Smooth muscle cell (in vitro differentiated cells): ENCODE data around the gene SLC5A8. TPM values are rescaled to one million over a fixed set of nuclear protein-coding genes. Genes with fewer than 3 reads are reported as not detected.

Experiments used
- DNase-seq: peaks from one replicate; lab custom pipeline; 2025; ENCODE audit not compliant: unreplicated experiment; lab: John Stamatoyannopoulos, UW
- H2AFZ ChIP-seq: fragments of 200-600 bp; sonication (generic); 2 replicates; pipeline ENCODE4 v1.6.0; 2016; ENCODE audit warnings: antibody characterized with exemption, low read depth, mild to moderate bottlenecking
- H3F3A ChIP-seq: fragments of 200-600 bp; sonication (generic); 2 replicates; pipeline ENCODE4 v1.6.0; 2017; ENCODE audit warnings: antibody characterized with exemption, low read depth
- H3K27ac ChIP-seq: fragments of 200-600 bp; sonication (generic); 2 replicates; pipeline ENCODE4 v1.5.1; 2016; ENCODE audit warnings: low read depth, mild to moderate bottlenecking
- H3K27me3 ChIP-seq: fragments of 200-600 bp; sonication (generic); 2 replicates; pipeline ENCODE4 v1.6.1; 2016; ENCODE audit warnings: low read depth, mild to moderate bottlenecking
- H3K36me3 ChIP-seq: fragments of 200-600 bp; sonication (generic); 2 replicates; pipeline ENCODE4 v1.5.1; 2016; ENCODE audit warnings: low read depth
- H3K4me1 ChIP-seq: fragments of 200-600 bp; sonication (generic); 2 replicates; pipeline ENCODE4 v1.5.1; 2016; ENCODE audit warnings: low read depth
- H3K4me2 ChIP-seq: fragments of 200-600 bp; sonication (generic); 2 replicates; pipeline ENCODE4 v1.6.0; 2016; ENCODE audit warnings: mild to moderate bottlenecking
- H3K4me3 ChIP-seq: fragments of 200-600 bp; sonication (generic); 2 replicates; pipeline ENCODE4 v1.5.1; 2016; ENCODE audit warnings: mild to moderate bottlenecking
- H3K79me2 ChIP-seq: fragments of 200-600 bp; sonication (generic); 2 replicates; pipeline ENCODE4 v1.6.0; 2016; ENCODE audit warnings: low read depth, mild to moderate bottlenecking
- H3K9ac ChIP-seq: fragments of 200-600 bp; sonication (generic); 2 replicates; pipeline ENCODE4 v1.6.0; 2016; ENCODE audit warnings: low read depth
- H3K9me3 ChIP-seq: fragments of 200-600 bp; sonication (generic); replicated peaks from 2 replicates; pipeline ENCODE4 v1.5.1; 2016; ENCODE audit warnings: low read depth
- H4K20me1 ChIP-seq: fragments of 200-600 bp; sonication (generic); 2 replicates; pipeline ENCODE4 v1.6.0; 2016; ENCODE audit warnings: low read depth
- WGBS: methylation state at CpG from one replicate; pipeline ENCODE4 v1.1.7; 2016; ENCODE audit warnings: low lambda C conversion rate; 5-methylcytosine and 5-hydroxymethylcytosine counted together
- polyA plus RNA-seq: library from polyadenylated mRNA; unstranded; fragments of >200 nt; fragmentation: Nextera tagmentation; extraction: Ambion mirVana; gene quantifications from 2 replicates; pipeline ENCODE4 v1.2.1, GENCODE V29; 2016
- total RNA-seq: library from RNA; depleted of rRNA; stranded (reverse); fragments of >200 nt; gene quantifications from 2 replicates; pipeline ENCODE4 v1.2.3, GENCODE V29; 2014
- TF ChIP-seq, protein P1 (sequence below): fragments of 200-600 bp; sonication (generic); IDR thresholded peaks from 2 replicates; pipeline ENCODE4 v1.5.1; 2017; ENCODE audit warnings: borderline replicate concordance, mild to moderate bottlenecking, antibody characterized with exemption; ENCODE audit not compliant: insufficient read depth, poor library complexity, severe bottlenecking

Gene SLC5A8
- total and polyA plus RNA-seq, 2 experiments from 2014 or later: not detected

DNA sequence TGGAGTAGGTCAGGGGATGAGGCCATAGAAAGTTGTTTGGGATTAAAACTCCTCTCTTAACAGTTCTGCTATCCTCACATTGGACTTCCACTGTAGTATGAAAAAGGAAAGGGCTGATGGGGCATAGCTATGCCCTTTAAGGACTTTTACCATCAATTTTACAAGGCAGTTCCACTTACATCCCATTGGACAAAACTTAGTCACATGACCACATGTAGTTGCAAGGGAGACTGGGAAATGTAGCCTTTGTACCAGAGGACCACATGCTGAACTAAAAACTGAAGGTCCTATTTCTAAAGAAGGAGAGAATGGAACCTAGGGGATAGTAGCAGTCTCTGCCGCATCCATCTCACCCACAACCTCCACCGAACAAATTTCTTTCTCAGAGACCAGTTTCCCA, 6.8 kb upstream of the SLC5A8 start:
- no peak overlapping the region for H3K4me3 ChIP-seq
- no peaks in the 10 kb centered on the region for H3K4me1 ChIP-seq
- no peaks in the 10 kb centered on the region for H3K79me2 ChIP-seq
- no peak overlapping the region for H3K4me2 ChIP-seq
- peaks cover 4% of the 10 kb centered on the region for H3K27me3 ChIP-seq
- H2AFZ ChIP-seq: no peak overlapping the region
- whole genome bisulfite sequencing: 93% methylated on average over 2 of the region's 2 CpGs
- no peaks in the 10 kb centered on the region for H3K36me3 ChIP-seq
- no peaks in the 10 kb centered on the region for H3F3A ChIP-seq
- no peaks in the 10 kb centered on the region for H4K20me1 ChIP-seq
- no peak overlapping the region for H3K9ac ChIP-seq
- no peak for DNase-seq
- TF ChIP-seq, protein P1, sequence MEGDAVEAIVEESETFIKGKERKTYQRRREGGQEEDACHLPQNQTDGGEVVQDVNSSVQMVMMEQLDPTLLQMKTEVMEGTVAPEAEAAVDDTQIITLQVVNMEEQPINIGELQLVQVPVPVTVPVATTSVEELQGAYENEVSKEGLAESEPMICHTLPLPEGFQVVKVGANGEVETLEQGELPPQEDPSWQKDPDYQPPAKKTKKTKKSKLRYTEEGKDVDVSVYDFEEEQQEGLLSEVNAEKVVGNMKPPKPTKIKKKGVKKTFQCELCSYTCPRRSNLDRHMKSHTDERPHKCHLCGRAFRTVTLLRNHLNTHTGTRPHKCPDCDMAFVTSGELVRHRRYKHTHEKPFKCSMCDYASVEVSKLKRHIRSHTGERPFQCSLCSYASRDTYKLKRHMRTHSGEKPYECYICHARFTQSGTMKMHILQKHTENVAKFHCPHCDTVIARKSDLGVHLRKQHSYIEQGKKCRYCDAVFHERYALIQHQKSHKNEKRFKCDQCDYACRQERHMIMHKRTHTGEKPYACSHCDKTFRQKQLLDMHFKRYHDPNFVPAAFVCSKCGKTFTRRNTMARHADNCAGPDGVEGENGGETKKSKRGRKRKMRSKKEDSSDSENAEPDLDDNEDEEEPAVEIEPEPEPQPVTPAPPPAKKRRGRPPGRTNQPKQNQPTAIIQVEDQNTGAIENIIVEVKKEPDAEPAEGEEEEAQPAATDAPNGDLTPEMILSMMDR: no peak
- H3K9me3 ChIP-seq: no peaks in the 10 kb centered on the region
- H3K27ac ChIP-seq: no peak overlapping the region

DNA sequence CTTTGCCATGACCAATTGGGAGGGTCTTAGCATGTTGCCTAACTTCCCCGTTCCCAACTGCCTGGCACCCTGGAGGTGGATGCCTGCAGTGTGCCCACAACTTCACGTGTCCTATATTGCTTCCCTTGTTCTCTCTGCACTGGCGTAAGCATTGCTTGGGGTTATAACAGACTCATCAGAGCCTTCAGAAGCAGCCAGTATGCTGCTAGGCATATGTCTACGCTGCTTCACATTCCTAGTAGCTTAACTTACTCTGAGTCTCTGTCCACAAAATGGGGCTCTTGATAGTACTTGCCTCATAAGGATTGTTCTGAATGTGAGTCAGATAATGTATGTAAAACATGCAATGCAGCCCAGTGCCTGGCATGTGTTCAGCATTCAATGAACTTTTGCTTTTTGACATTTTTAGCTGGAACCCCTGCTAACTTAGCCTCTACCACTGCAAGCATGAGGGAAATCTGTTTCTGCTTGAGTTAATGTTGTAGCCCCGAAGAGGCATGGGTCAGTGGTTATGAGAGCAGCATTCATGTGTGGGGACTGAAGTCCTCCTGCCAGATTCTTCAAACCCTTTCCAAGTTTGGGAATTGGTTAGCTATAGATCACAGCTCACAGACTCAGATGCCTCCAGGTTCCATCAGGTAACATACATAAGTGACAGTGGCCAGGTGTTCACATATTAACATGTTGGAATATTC, 2.8 kb downstream of the SLC5A8 start:
- H3K27me3 ChIP-seq: peaks cover 62% of the 10 kb centered on the region
- DNase-seq: no peak
- TF ChIP-seq, protein P1: no peak
- H3K4me2 ChIP-seq: no peak overlapping the region
- no peaks in the 10 kb centered on the region for H3K79me2 ChIP-seq
- no peaks in the 10 kb centered on the region for H3K4me1 ChIP-seq
- H3F3A ChIP-seq: no peaks in the 10 kb centered on the region
- H2AFZ ChIP-seq: no peak overlapping the region
- no peaks in the 10 kb centered on the region for H3K9me3 ChIP-seq
- no peaks in the 10 kb centered on the region for H3K36me3 ChIP-seq
- no peak overlapping the region for H3K9ac ChIP-seq
- 80% methylated on average over 5 of the region's 5 CpGs for WGBS
- H3K27ac ChIP-seq: no peak overlapping the region
- no peaks in the 10 kb centered on the region for H4K20me1 ChIP-seq
- no peak overlapping the region for H3K4me3 ChIP-seq

DNA sequence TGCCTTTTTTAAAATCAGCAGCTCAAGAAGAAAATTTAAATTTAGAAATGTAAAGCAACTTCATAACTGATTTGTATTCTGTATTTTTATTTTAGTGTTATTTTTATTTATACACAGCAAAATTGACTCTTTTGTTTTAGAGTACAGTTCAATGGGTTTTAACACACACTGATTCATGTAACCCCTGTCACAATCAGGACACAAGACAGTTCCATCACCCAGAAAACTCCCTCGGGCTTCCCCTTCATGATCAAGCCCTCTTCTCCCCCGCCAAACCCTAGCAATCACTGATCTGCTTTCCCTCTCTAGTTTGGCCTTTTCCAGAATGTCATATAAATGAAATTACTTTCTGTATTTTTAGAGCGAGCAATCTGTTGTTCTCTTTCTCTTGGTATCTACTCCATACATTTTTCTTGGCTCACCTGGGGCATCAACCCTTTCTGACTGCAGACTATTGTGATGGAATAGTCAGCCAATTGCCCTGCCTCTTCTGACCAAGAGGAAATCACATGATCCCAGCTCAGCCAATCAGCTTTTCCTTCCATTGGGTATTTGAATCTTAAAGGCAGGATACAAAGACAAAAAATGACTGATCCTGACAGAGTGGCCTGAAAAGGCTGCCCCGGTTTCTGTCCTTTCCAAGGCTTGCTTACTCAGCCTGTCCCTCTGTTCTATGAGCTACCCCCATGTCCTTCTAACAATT, 5.3 kb downstream of the SLC5A8 start:
- no peak overlapping the region for H3K4me3 ChIP-seq
- no peak overlapping the region for H2AFZ ChIP-seq
- H3K27me3 ChIP-seq: peaks cover 37% of the 10 kb centered on the region
- WGBS: 90% methylated on average over 4 of the region's 4 CpGs
- H4K20me1 ChIP-seq: no peaks in the 10 kb centered on the region
- H3K4me1 ChIP-seq: no peaks in the 10 kb centered on the region
- no peaks in the 10 kb centered on the region for H3K9me3 ChIP-seq
- no peak overlapping the region for H3K4me2 ChIP-seq
- H3K36me3 ChIP-seq: no peaks in the 10 kb centered on the region
- H3K79me2 ChIP-seq: no peaks in the 10 kb centered on the region
- TF ChIP-seq, protein P1: no peak
- DNase-seq: no peak
- no peak overlapping the region for H3K9ac ChIP-seq
- H3K27ac ChIP-seq: no peak overlapping the region
- no peaks in the 10 kb centered on the region for H3F3A ChIP-seq
